ACC112 (cell line): ENCODE results near the gene SYTL2.

Experiments
- H2AFZ ChIP-seq: fragments of 200-600 bp; sonication (generic); one replicate; pipeline ENCODE4 v1.6.0; 2017; ENCODE audit warnings: antibody characterized with exemption, low read length; ENCODE audit not compliant: unreplicated experiment
- H3K27ac ChIP-seq: fragments of 200-600 bp; sonication (generic); 2 replicates; pipeline ENCODE4 v1.5.1; 2014; ENCODE audit warnings: low read depth, mild to moderate bottlenecking, antibody characterized with exemption, low read length, moderate library complexity
- H3K27me3 ChIP-seq: fragments of 200-600 bp; sonication (generic); 2 replicates; pipeline ENCODE4 v1.6.1; 2014; ENCODE audit warnings: mild to moderate bottlenecking, antibody characterized with exemption, low read length, moderate library complexity, mixed read lengths; ENCODE audit not compliant: insufficient read depth
- H3K36me3 ChIP-seq: fragments of 200-600 bp; sonication (generic); 2 replicates; pipeline ENCODE4 v1.6.1; 2016; ENCODE audit warnings: mild to moderate bottlenecking, antibody characterized with exemption, low read length, moderate library complexity, mixed read lengths; ENCODE audit not compliant: insufficient read depth
- H3K4me1 ChIP-seq: fragments of 200-600 bp; sonication (generic); one replicate; pipeline ENCODE4 v1.6.1; 2016; ENCODE audit warnings: low read length, mixed read lengths; ENCODE audit not compliant: insufficient read depth, unreplicated experiment, control insufficient read depth
- H3K4me3 ChIP-seq: fragments of 200-600 bp; sonication (generic); 2 replicates; pipeline ENCODE4 v1.5.1; 2014; ENCODE audit warnings: mild to moderate bottlenecking, low read depth, low read length
- H3K79me2 ChIP-seq: fragments of 200-600 bp; sonication (generic); one replicate; pipeline ENCODE4 v1.6.0; 2016; ENCODE audit warnings: low read length; ENCODE audit not compliant: control insufficient read depth, unreplicated experiment, insufficient read depth

Gene SYTL2

DNA sequence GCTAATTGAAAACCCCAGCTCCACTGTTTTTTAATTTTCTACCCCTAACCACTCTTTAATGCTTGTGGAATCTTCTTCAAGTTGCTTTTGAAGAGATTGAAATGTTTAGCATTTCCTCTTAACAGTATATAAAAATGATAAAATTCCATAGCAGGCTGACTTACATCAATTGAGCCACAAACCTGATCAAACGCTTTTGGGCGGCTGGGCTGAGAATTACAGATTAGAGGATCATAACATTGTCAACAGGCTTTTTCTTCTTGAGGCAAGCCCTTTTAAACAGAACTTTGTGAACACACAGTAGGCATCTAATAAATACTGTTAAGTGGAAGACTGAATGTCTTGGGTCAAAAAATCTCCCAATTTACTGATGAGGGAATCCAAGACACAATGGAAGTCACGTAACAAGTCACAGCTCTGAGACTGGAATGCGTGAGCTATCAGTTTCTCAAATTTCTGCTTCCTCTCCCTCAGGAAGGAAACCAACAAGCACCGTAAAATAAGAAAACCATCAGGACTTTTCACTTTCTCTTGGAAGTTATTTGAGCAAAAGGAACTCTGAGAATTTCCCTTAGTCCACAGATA is 75.0 kb downstream of the SYTL2 start:
- Histone ChIP-seq H2AFZ (no peak overlapping the region), H3K27me3 (no peaks in the 10 kb centered on the region), H3K4me1 (no peaks in the 10 kb centered on the region), H3K36me3 (no peaks in the 10 kb centered on the region), H3K79me2 (no peaks in the 10 kb centered on the region), H3K27ac (no peak overlapping the region), H3K4me3 (no peak overlapping the region)

DNA sequence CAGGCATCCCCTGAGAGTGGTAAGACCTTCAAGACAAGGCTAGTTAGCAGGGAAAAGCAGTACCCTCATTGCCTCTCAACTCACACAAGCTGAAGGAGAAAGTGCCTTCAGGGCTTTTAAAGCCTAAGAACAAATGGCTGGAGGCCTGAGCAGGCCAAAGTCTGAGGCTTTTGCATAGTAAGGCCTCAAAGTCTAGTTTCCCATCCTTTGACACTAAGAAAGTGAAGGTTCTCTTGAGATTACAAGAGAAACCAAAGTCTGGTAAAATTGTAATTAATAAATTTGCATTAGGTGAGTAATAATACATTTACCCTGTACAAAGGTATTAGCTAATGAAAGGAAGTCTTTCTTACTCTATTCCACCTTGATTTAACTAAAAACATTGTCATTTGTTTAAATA is 78.0 kb downstream of the SYTL2 start:
- no peaks in the 10 kb centered on the region for H3K4me1 ChIP-seq
- no peaks in the 10 kb centered on the region for H3K79me2 ChIP-seq
- no peak overlapping the region for H3K4me3 ChIP-seq
- no peak overlapping the region for H2AFZ ChIP-seq
- no peaks in the 10 kb centered on the region for H3K36me3 ChIP-seq
- no peak overlapping the region for H3K27ac ChIP-seq
- H3K27me3 ChIP-seq: no peaks in the 10 kb centered on the region

DNA sequence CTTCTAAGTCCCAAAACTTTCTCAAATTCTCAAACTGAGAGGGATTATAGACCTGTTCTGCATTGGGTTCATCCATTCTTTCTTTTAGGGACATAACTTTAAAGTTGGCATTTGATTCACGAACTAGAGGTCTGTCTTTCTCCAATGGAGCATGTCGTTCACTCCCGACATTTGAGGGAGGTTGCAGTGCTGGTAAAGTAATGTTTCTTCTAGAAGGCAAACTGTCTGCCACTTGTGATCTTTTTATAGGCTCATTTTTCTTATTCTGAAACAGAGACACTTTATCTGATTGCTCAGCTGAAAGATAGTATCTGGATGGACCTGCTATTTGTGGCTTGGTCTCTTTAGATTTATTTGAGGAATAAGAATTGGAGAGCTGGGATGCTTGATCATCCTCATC is 84.6 kb downstream of the SYTL2 start:
- H2AFZ ChIP-seq: no peak overlapping the region
- no peaks in the 10 kb centered on the region for H3K79me2 ChIP-seq
- H3K27me3 ChIP-seq: no peaks in the 10 kb centered on the region
- H3K4me3 ChIP-seq: no peak overlapping the region
- H3K27ac ChIP-seq: no peak overlapping the region
- peaks cover 12% of the 10 kb centered on the region for H3K4me1 ChIP-seq
- H3K36me3 ChIP-seq: no peaks in the 10 kb centered on the region

DNA sequence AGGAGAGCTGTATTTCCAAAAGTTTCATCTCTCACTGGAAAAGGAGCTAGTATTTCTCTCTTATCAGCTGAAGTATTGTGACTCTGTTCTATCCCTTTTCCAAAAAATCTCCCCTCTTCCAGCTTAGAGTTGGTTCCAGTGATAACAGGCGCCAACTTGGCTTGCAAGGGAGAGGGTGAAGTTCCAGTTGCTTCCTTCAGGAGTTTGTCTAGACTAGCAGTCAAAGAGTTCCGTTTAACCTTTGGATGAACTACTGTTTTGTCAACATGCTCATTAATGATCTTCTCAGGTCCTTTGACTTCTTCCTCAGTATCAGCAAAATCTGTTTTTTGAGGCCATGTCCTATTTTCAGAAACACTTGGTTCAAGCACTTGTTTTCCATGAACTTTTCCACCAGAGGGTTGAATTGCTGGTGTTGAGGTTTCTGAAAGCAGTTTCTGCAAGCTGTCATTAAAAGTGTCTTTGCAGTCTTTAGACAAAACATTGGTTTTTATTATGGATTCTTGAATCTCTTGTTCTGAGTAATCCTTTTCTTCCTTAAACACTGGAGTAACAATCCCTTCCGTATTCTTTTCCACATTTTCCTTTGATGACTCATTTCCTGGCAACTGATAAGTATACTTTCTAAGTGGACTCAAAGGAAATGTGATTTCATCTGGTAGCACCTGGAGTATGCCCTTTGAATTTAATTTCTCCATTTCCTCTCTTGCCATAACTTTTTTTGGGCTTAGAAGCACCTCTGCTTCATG is 85.3 kb downstream of the SYTL2 start:
- Histone ChIP-seq H3K4me1 (peaks cover 12% of the 10 kb centered on the region), H3K79me2 (no peaks in the 10 kb centered on the region), H3K27ac (no peak overlapping the region), H3K36me3 (no peaks in the 10 kb centered on the region), H3K27me3 (no peaks in the 10 kb centered on the region), H2AFZ (no peak overlapping the region), H3K4me3 (no peak overlapping the region)

DNA sequence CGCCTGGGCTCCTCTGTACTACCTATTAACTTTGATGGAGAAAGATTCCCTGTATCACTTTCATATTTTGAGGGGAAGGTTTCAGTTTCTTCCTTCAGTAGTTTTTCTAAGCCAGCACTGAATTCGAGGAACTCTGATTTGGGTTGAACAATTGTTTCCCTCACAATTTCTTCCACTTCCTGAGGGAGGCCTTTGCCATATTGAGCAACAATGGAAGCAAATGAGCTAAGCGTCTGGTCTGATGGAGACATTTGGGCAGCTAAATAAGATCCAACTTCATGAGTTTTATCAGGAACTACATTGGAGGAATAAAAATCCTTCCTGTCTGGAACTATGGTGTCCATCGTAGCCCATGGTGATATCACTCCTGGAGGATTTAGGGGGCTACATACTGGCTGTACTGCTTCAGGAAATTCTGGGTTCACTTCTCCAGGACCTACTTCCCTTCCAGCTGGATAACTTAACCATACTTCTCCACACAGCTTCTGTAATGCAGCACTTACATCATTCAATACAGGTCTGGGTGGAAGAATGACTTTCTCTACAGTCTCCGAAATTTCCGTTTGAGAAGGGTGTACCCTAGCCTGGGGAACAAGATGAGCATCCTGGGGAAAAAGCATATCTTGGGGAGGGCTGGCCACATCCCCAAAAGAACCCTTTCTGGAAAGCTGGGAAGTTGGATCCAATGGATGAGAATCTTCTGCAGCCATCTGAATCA is 86.0 kb downstream of the SYTL2 start:
- no peak overlapping the region for H2AFZ ChIP-seq
- no peak overlapping the region for H3K4me3 ChIP-seq
- no peak overlapping the region for H3K27ac ChIP-seq
- no peaks in the 10 kb centered on the region for H3K79me2 ChIP-seq
- peaks cover 13% of the 10 kb centered on the region for H3K4me1 ChIP-seq
- no peaks in the 10 kb centered on the region for H3K36me3 ChIP-seq
- H3K27me3 ChIP-seq: no peaks in the 10 kb centered on the region

DNA sequence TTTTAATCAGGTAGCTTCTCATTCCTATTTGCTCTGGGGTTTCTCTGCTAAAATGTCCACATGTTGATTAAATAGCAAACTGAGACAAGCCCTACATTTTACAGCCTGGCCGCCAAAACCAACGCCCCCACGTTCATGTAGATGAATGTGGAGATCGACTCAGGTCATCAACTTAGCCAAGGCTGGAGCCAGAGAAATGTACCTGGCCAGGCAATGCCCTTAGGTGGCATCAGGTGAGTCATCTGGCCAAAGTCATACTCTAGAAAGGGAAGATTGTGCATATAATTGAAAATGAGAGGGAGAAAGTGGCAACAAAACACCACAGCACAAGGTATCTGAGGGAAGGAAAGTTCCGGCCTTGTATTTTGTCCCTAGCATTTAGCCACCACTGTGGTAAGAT is 87.9 kb downstream of the SYTL2 start:
- Histone ChIP-seq H3K36me3 (no peaks in the 10 kb centered on the region), H3K27me3 (no peaks in the 10 kb centered on the region), H3K79me2 (no peaks in the 10 kb centered on the region), H3K4me3 (no peak overlapping the region), H3K27ac (no peak overlapping the region), H3K4me1 (peaks cover 28% of the 10 kb centered on the region), H2AFZ (no peak overlapping the region)

DNA sequence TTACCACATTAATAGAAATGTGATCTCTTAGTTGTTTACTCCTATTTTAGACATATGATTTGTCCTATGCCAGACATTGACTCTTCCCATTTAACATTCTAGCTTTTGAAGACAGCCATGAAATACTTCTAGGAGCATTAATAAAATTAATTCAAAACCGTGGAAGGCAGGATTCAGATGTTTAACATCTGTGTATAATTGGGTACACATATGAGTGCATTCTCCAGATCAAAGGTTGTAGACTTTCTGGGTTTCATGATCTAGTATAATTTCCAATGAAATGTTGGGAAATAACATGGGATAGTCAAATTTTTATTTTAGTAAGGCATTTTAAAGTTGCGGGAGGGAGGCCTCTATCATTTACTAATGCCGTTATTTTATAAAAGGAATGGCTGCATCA is 89.8 kb downstream of the SYTL2 start:
- Histone ChIP-seq H3K4me1 (peaks cover 26% of the 10 kb centered on the region), H3K27ac (no peak overlapping the region), H2AFZ (no peak overlapping the region), H3K4me3 (no peak overlapping the region), H3K27me3 (no peaks in the 10 kb centered on the region), H3K36me3 (no peaks in the 10 kb centered on the region), H3K79me2 (no peaks in the 10 kb centered on the region)

DNA sequence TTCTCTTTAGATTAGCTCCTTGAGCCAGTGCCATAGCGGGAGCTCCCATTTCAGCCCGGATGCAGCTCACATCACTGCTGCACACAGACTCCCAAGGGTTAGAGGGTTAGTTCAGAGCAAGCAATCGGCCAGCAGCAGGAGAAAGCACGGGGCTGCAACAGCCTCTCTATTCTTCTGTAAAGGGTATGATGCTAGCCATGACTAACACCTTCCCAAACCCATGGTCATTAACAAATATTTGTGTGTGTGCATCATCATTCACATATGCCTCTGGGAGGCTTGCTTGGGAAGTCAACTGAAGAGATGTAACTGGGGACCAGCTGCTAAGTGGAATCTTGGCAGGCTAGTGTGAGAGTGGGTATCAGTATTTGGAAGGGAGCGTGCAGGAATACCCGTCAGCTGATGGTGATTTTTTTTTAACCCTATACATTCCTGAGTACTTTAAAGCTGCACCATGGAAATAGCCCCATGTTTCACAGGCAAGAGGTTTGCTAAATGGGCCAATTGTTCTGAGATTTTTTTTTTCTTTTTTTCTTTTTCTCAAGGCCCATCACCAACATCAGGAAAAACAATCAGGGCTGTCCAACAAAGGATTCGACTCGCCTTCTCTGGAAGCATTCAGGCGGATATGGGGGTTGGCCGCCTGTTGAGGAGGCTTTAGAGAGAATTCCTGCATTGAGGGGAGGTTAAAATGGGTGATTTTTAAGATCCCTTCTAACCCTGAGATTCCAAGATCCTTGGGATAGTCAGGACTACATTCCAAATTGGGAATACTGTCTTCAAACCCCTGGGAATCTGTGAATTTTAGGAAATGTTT is 91.7 kb downstream of the SYTL2 start:
- peak overlapping the region; percentile 80 for H2AFZ ChIP-seq
- H3K4me1 ChIP-seq: peaks cover 18% of the 10 kb centered on the region
- H3K27me3 ChIP-seq: no peaks in the 10 kb centered on the region
- peak overlapping the region; percentile 61 for H3K4me3 ChIP-seq
- H3K27ac ChIP-seq: peak overlapping the region; percentile 65
- H3K79me2 ChIP-seq: no peaks in the 10 kb centered on the region
- no peaks in the 10 kb centered on the region for H3K36me3 ChIP-seq

DNA sequence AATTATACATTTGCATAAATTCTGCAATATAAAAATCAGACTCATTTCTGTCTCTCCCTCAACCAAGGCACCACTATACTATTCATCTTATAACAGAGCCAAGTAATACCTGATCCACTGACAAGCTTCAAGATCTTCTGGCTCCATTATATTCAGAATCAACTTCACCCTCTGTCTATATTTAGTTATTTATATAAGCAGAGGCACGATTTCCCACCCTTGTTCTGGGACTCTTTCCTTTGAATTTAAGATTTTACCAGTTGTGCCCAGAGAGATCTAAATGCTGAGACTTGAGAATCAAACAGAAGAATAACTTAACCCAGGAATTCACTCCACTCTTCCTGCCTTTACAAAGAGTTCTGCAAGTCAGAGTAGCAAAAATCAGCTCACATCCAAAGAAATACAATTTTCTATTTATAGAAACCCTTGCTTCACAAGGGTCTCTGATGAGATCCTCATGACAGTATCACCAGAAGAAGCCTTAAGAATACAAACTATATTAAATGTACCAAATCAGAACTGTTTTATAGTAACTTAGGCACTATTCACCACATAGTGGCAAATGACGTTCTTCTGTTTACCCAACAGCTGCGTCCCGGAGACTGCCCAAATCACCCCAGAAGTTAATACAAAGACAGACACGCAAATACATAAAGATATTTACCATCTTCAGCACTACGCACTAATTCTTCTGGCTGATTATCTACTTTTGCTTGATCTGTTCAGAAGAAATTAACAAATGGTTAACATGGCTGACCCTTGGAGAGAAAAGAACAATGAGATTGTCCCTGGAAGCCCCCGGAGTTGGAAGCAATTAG is 92.6 kb downstream of the SYTL2 start:
- H3K27me3 ChIP-seq: no peaks in the 10 kb centered on the region
- no peaks in the 10 kb centered on the region for H3K79me2 ChIP-seq
- H3K4me1 ChIP-seq: peaks cover 18% of the 10 kb centered on the region
- H3K36me3 ChIP-seq: no peaks in the 10 kb centered on the region
- peak overlapping the region; percentile 80 for H2AFZ ChIP-seq
- peak overlapping the region; percentile 65 for H3K27ac ChIP-seq
- peak overlapping the region; percentile 61 for H3K4me3 ChIP-seq

DNA sequence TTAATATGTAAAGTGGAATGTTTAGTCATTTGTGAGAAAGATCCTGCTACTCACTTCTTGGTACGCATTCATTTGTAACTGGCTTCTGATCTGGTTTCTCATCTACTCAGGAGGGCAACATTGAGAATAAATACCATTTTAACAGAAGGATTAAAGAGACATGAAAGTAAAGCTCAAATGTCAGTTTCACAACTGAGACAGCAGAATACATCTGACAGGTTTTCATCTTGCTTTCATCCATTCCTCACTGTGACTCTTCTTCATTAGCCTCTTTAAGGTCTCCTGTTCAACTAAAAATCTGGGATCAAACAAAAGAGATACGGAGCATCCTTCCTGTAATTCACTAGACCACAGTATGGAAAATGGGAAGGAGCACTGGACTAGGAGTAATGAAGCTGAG is 93.5 kb downstream of the SYTL2 start:
- Histone ChIP-seq H3K27me3 (no peaks in the 10 kb centered on the region), H3K27ac (no peak overlapping the region), H3K4me1 (peaks cover 18% of the 10 kb centered on the region), H3K4me3 (no peak overlapping the region), H3K79me2 (no peaks in the 10 kb centered on the region), H2AFZ (no peak overlapping the region), H3K36me3 (no peaks in the 10 kb centered on the region)
